HCT116 (cell line): ENCODE data around the gene WDR64. TPM values are rescaled to one million over a fixed set of nuclear protein-coding genes. Genes with fewer than 3 reads are reported as not detected.

Experiments used
- ATAC-seq: fragments of 200-7000 bp; cut with Tn5 transposase; 2 replicates; pipeline ENCODE4 v1.9.1; 2020; ENCODE audit warnings: mild to moderate bottlenecking, moderate library complexity
- BruUV-seq: library from RNA; stranded (reverse); fragments of 400-500 nt; replicated peaks from 2 replicates; lab custom pipeline; 2021; lab: Mats Ljungman, UMichigan
- CTCF ChIA-PET: fragments of 300-600 bp; sonication (Branson Sonifier 250); formaldehyde crosslinking; loops from one replicate; lab custom pipeline; 2021; ENCODE audit warnings: antibody characterized with exemption; lab: Charles Lee
- POLR2A ChIA-PET: fragments of 300-600, 350-600 bp; sonication (Branson Sonifier 250); formaldehyde crosslinking; loops from one replicate; lab custom pipeline; 2021; ENCODE audit warnings: antibody characterized with exemption; lab: Charles Lee
- RAD21 ChIA-PET, 2 experiments: fragments of 300-600 bp; sonication (Branson Sonifier 250); formaldehyde crosslinking; loops; one replicate each; lab custom pipeline; 2023; ENCODE audit warnings: low total read pairs in 2 of 2; ENCODE audit not compliant: uncharacterized antibody in 2 of 2, unreplicated experiment in 2 of 2, low non-redundant PET in 1 of 2; lab: Charles Lee
- DNase-seq: peaks from one replicate; pipeline ENCODE4 v3.0.0-alpha.2; 2010; ENCODE audit warnings: low read depth, low spot score
- H2AFZ ChIP-seq: fragments of 200-600 bp; shearing (Covaris generic), sonication (generic); 2 replicates; pipeline ENCODE4 v1.6.1; 2017; ENCODE audit warnings: low read depth, mixed run types, mixed read lengths, antibody characterized with exemption, low read length; ENCODE audit not compliant: poor library complexity, severe bottlenecking
- H3K27ac ChIP-seq: 2 replicates; pipeline ENCODE4 v1.5.1; 2012; ENCODE audit warnings: low read depth, low read length
- H3K27me3 ChIP-seq: fragments of 200-600 bp; sonication (generic); 2 replicates; pipeline ENCODE4 v1.6.1; 2016; ENCODE audit warnings: mixed run types, low read length, mixed read lengths; ENCODE audit not compliant: insufficient read depth
- H3K36me3 ChIP-seq, 2 experiments: fragments of 200-500 bp in 1 of 2; fragments of 200-600 bp in 1 of 2; sonication (Bioruptor generic) in 1 of 2; sonication (generic) in 1 of 2; 2 replicates each; pipeline versions ENCODE4 v1.5.1 to v1.6.1; 2014 to 2016; ENCODE audit warnings: low read length in 2 of 2, inconsistent platforms in 1 of 2, mixed read lengths in 1 of 2, mixed run types in 1 of 2; ENCODE audit not compliant: insufficient read depth in 2 of 2, control insufficient read depth in 1 of 2
- H3K4me1 ChIP-seq, 2 experiments: fragments of 200-600 bp in 1 of 2; sonication (generic) in 1 of 2; 2 replicates each; pipeline versions ENCODE4 v1.5.1 to v1.6.1; 2012 to 2017; ENCODE audit warnings: low read length in 2 of 2, inconsistent platforms in 1 of 2, mild to moderate bottlenecking in 1 of 2, mixed read lengths in 1 of 2, mixed run types in 1 of 2, moderate library complexity in 1 of 2; ENCODE audit not compliant: insufficient read depth in 2 of 2, control insufficient read depth in 1 of 2
- H3K4me2 ChIP-seq: fragments of 200-600 bp; sonication (generic); 2 replicates; pipeline ENCODE4 v1.6.1; 2017; ENCODE audit warnings: mixed run types, low read length, mixed read lengths
- H3K4me3 ChIP-seq, 2 experiments: fragments of 200-600 bp in 1 of 2; sonication (generic) in 1 of 2; replicated peaks in 1 of 2; 2 replicates each; pipeline ENCODE4 v1.5.1; 2011 to 2016; ENCODE audit warnings: low read length in 2 of 2, control low read depth in 1 of 2, low read depth in 1 of 2, mild to moderate bottlenecking in 1 of 2, mixed read lengths in 1 of 2, mixed run types in 1 of 2
- H3K79me2 ChIP-seq: fragments of 200-600 bp; sonication (generic); 2 replicates; pipeline ENCODE4 v1.6.1; 2017; ENCODE audit warnings: mild to moderate bottlenecking, mixed run types, low read length, moderate library complexity, mixed read lengths; ENCODE audit not compliant: insufficient read depth
- H3K9ac ChIP-seq: fragments of 200-600 bp; sonication (generic); 2 replicates; pipeline ENCODE4 v1.6.1; 2016; ENCODE audit warnings: low read length, mixed read lengths
- H3K9me2 ChIP-seq: fragments of 200-600 bp; sonication (generic), shearing (Covaris generic); 2 replicates; pipeline ENCODE4 v1.6.1; 2017; ENCODE audit warnings: mixed run types, mild to moderate bottlenecking, moderate library complexity; ENCODE audit not compliant: insufficient read depth
- H3K9me3 ChIP-seq, 2 experiments: fragments of 200-500 bp in 1 of 2; fragments of 200-600 bp in 1 of 2; sonication (Bioruptor generic) in 1 of 2; sonication (generic) in 1 of 2; 2 replicates each; pipeline ENCODE4 v1.6.1; 2014 to 2017; ENCODE audit warnings: low read length in 2 of 2, mixed read lengths in 2 of 2, inconsistent platforms in 1 of 2, low read depth in 1 of 2, mild to moderate bottlenecking in 1 of 2, mixed run types in 1 of 2, moderate library complexity in 1 of 2; ENCODE audit not compliant: control insufficient read depth in 1 of 2, insufficient read depth in 1 of 2
- H4K20me1 ChIP-seq: fragments of 200-600 bp; sonication (generic), shearing (Covaris generic); 2 replicates; pipeline ENCODE4 v1.6.1; 2017; ENCODE audit warnings: mixed run types, mild to moderate bottlenecking, moderate library complexity; ENCODE audit not compliant: insufficient read depth
- CEBPB ChIP-seq: IDR thresholded peaks from 2 replicates; pipeline ENCODE4 v1.6.1; 2012; ENCODE audit warnings: low read depth
- EZH2 ChIP-seq: fragments of 200-600 bp; sonication (generic); IDR thresholded peaks from 2 replicates; pipeline ENCODE4 v1.6.1; 2017; ENCODE audit warnings: antibody characterized with exemption, mixed run types
- JUND ChIP-seq: IDR thresholded peaks from 2 replicates; pipeline ENCODE4 v1.6.1; 2012
- RAD21 ChIP-seq: IDR thresholded peaks from 2 replicates; pipeline ENCODE4 v1.6.1; 2012; ENCODE audit warnings: low read depth, mild to moderate bottlenecking
- SIN3A ChIP-seq: IDR thresholded peaks from 2 replicates; pipeline ENCODE4 v1.6.1; 2012; ENCODE audit warnings: low read depth
- intact Hi-C: fragments of 100-400 bp; cut with micrococcal nuclease; formaldehyde crosslinking; loops from 2 replicates; pipeline ENCODE4 v1.10.0; 2022
- total RNA-seq: library from RNA; stranded (reverse); gene quantifications from one replicate; pipeline ENCODE4 v1.2.1, GENCODE V29; 2021; ENCODE audit not compliant: unreplicated experiment
- TF ChIP-seq, protein P1 (sequence below), 3 experiments: fragments of 200-600 bp in 1 of 3; sonication (generic) in 1 of 3; IDR thresholded peaks in 2 of 3; conservative IDR thresholded peaks in 1 of 3; 2 replicates each; pipeline ENCODE4 v1.5.1; 2012 to 2017; ENCODE audit warnings: low read depth in 2 of 3, low read length in 2 of 3, antibody characterized with exemption in 1 of 3, borderline replicate concordance in 1 of 3, control low read depth in 1 of 3, mild to moderate bottlenecking in 1 of 3, mixed read lengths in 1 of 3, mixed run types in 1 of 3, moderate library complexity in 1 of 3; ENCODE audit not compliant: insufficient read depth in 1 of 3

The WDR64 gene
- total RNA-seq, 1 experiment from 2014 or later: not detected

DNA sequence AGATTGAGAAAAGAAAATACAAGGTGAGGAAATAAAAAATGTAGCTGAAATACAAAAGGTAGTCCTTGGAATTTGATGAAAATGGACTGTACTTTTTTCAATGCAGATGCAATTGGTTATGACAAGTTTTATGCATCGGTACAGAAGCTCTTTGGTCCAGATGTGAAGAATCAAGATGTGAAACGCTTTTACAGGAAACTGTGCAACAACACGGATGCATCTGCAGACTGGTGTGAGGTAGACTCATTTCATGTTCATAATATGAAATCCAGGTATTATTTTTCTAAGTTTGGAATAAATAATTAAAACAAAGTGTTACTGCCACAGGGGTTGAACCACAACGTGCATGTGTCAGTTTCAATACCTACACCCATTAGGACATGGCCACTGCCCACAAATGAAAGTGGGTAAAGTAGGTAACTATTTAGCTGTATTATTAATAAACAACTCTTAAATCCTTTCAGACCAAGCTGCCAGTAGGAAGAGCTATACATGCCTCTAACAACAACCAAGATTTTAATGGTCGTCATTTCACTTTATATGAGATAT is 8.4 kb downstream of the WDR64 start:
- TF ChIP-seq JUND: no peak
- H3K79me2 ChIP-seq: no peaks in the 10 kb centered on the region
- no peaks in the 10 kb centered on the region for H3K27me3 ChIP-seq
- H3K4me1 ChIP-seq: no peaks in the 10 kb centered on the region
- intact Hi-C loops: no loop called here
- no peak overlapping the region for H3K27ac ChIP-seq
- H2AFZ ChIP-seq: no peak overlapping the region
- H3K9ac ChIP-seq: no peak overlapping the region
- RAD21 ChIA-PET: no interaction called here
- CTCF ChIA-PET: no interaction called here
- H3K36me3 ChIP-seq: no peaks in the 10 kb centered on the region
- H3K4me2 ChIP-seq: no peak overlapping the region
- BruUV-seq: no TSS peak
- ATAC-seq: no peak
- no peaks in the 10 kb centered on the region for H4K20me1 ChIP-seq
- POLR2A ChIA-PET: no interaction called here
- H3K9me3 ChIP-seq: no peaks in the 10 kb centered on the region
- H3K9me2 ChIP-seq: no peaks in the 10 kb centered on the region
- no peak overlapping the region for H3K4me3 ChIP-seq
- no peak for DNase-seq

DNA sequence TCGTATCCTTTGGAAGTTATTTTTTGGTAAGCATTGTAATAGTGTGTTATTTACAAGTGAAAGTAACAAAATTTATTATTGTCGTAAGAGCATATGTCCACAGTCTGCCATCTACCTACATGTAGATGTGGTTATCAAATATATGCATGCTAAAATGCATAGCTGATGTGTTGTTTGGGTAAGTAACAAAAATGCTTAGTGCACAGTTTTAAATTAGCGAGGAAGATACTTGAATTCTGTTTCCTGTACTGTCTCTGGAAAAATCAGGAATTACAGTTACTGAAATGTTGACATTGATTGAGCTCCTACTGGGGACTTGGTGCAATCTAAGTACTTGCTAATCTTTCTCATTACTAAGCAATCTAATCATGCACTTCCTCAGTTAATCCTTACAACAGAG is 14.3 kb downstream of the WDR64 start:
- ATAC-seq (no peak), DNase-seq (no peak)
- Histone ChIP-seq H3K9ac (no peak overlapping the region), H3K4me1 (no peaks in the 10 kb centered on the region), H3K36me3 (no peaks in the 10 kb centered on the region), H3K4me3 (no peak overlapping the region), H2AFZ (no peak overlapping the region), H3K9me2 (no peaks in the 10 kb centered on the region), H3K79me2 (no peaks in the 10 kb centered on the region), H3K27ac (no peak overlapping the region), H3K9me3 (no peaks in the 10 kb centered on the region), H4K20me1 (no peaks in the 10 kb centered on the region), H3K27me3 (no peaks in the 10 kb centered on the region), H3K4me2 (no peak overlapping the region)
- TF ChIP-seq RAD21 (no peak), EZH2 (no peak), CEBPB (no peak), SIN3A (no peak)
- TF ChIP-seq, protein P1, sequence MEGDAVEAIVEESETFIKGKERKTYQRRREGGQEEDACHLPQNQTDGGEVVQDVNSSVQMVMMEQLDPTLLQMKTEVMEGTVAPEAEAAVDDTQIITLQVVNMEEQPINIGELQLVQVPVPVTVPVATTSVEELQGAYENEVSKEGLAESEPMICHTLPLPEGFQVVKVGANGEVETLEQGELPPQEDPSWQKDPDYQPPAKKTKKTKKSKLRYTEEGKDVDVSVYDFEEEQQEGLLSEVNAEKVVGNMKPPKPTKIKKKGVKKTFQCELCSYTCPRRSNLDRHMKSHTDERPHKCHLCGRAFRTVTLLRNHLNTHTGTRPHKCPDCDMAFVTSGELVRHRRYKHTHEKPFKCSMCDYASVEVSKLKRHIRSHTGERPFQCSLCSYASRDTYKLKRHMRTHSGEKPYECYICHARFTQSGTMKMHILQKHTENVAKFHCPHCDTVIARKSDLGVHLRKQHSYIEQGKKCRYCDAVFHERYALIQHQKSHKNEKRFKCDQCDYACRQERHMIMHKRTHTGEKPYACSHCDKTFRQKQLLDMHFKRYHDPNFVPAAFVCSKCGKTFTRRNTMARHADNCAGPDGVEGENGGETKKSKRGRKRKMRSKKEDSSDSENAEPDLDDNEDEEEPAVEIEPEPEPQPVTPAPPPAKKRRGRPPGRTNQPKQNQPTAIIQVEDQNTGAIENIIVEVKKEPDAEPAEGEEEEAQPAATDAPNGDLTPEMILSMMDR (IDR thresholded peaks at IDR 0.05 in 2 of 3, conservative IDR thresholded peaks at IDR 0.05 in 1 of 3; ENCODE audit: borderline replicate concordance in 1 of 3, insufficient read depth in 1 of 3, low read depth in 2 of 3, low read length in 2 of 3): no peak
- RAD21 ChIA-PET: no interaction called here
- intact Hi-C loops: no loop called here
- CTCF ChIA-PET: no interaction called here
- no TSS peak for BruUV-seq
- POLR2A ChIA-PET: no interaction called here
